CD14-positive monocyte (primary cell): Measurements from ENCODE around the gene BTBD9. TPM values are rescaled to one million over a fixed set of nuclear protein-coding genes. Genes with fewer than 3 reads are reported as not detected.

Experiments
- DNase-seq, 3 donors: peaks; one replicate each; pipeline ENCODE4 v3.0.0-alpha.2; 2011 to 2022
- H2AFZ ChIP-seq: 2 replicates; pipeline ENCODE4 v1.6.0; 2012; ENCODE audit warnings: mild to moderate bottlenecking, low read depth, low read length, inconsistent platforms; ENCODE audit not compliant: insufficient read depth, poor library complexity, severe bottlenecking
- H3K27ac ChIP-seq, 2 donors: 1 replicate in 1 of 2; 2 replicates in 1 of 2; pipeline ENCODE4 v1.5.1; 2012 to 2013; ENCODE audit warnings: low read length in 2 of 2, control low read depth in 1 of 2, inconsistent platforms in 1 of 2, low read depth in 1 of 2, mild to moderate bottlenecking in 1 of 2
- H3K27me3 ChIP-seq, 2 donors: one replicate each; pipeline versions ENCODE4 v1.6.0 to v1.6.1; 2011 to 2013; ENCODE audit warnings: low read length in 2 of 2; ENCODE audit not compliant: control insufficient read depth in 2 of 2, insufficient read depth in 2 of 2
- H3K36me3 ChIP-seq, 2 donors: replicated peaks in 1 of 2; 1 replicate in 1 of 2; 2 replicates in 1 of 2; pipeline versions ENCODE4 v1.5.1 to v1.6.1; 2012 to 2013; ENCODE audit warnings: low read length in 2 of 2, control low read depth in 1 of 2, inconsistent platforms in 1 of 2, mild to moderate bottlenecking in 1 of 2; ENCODE audit not compliant: insufficient read depth in 2 of 2, control insufficient read depth in 1 of 2
- H3K4me1 ChIP-seq, 2 donors: 1 replicate in 1 of 2; 2 replicates in 1 of 2; pipeline versions ENCODE4 v1.5.1 to v1.6.1; 2012 to 2013; ENCODE audit warnings: low read length in 2 of 2, control low read depth in 1 of 2, inconsistent platforms in 1 of 2, mild to moderate bottlenecking in 1 of 2, moderate library complexity in 1 of 2; ENCODE audit not compliant: insufficient read depth in 2 of 2, control insufficient read depth in 1 of 2
- H3K4me2 ChIP-seq: replicated peaks from 2 replicates; pipeline ENCODE3; 2012; ENCODE audit warnings: low read length, moderate library complexity, mild to moderate bottlenecking; ENCODE audit not compliant: poor library complexity, severe bottlenecking; ENCODE audit errors: extremely low read depth
- H3K4me3 ChIP-seq, 3 experiments: fragments of 200-600 bp in 1 of 3; sonication (generic) in 1 of 3; replicated peaks in 1 of 3; 1 replicate in 2 of 3; 2 replicates in 1 of 3; pipeline ENCODE4 v1.5.1; 2011 to 2013; ENCODE audit warnings: low read length in 3 of 3, mild to moderate bottlenecking in 3 of 3, control low read depth in 2 of 3, low read depth in 2 of 3, inconsistent platforms in 1 of 3, moderate library complexity in 1 of 3
- H3K79me2 ChIP-seq: 2 replicates; pipeline ENCODE4 v1.6.0; 2012; ENCODE audit warnings: mild to moderate bottlenecking, control low read depth, inconsistent platforms, low read length, moderate library complexity; ENCODE audit not compliant: insufficient read depth
- H3K9ac ChIP-seq: 2 replicates; pipeline ENCODE4 v1.6.0; 2017; ENCODE audit warnings: low read length, mild to moderate bottlenecking; ENCODE audit not compliant: insufficient read depth, poor library complexity, severe bottlenecking
- H3K9me3 ChIP-seq, 2 donors: replicated peaks in 1 of 2; 1 replicate in 1 of 2; 2 replicates in 1 of 2; pipeline versions ENCODE4 v1.5.1 to v1.6.1; 2012 to 2013; ENCODE audit warnings: low read length in 2 of 2, control low read depth in 1 of 2; ENCODE audit not compliant: control insufficient read depth in 1 of 2, insufficient read depth in 1 of 2
- H4K20me1 ChIP-seq: 2 replicates; pipeline ENCODE4 v1.6.0; 2012; ENCODE audit warnings: mild to moderate bottlenecking, low read length, control low read depth, moderate library complexity; ENCODE audit not compliant: insufficient read depth
- H3K27ac Mint-ChIP-seq, 7 donors: one replicate each; pipeline ENCODE4 v1.8.0; 2020; ENCODE audit warnings: mild to moderate bottlenecking in 7 of 7, mixed read lengths in 7 of 7, moderate library complexity in 6 of 7, inconsistent platforms in 2 of 7
- H3K27me3 Mint-ChIP-seq, 3 donors: one replicate each; pipeline ENCODE4 v1.8.0; 2021 to 2022; ENCODE audit warnings: low read depth in 3 of 3, mild to moderate bottlenecking in 3 of 3, mixed read lengths in 3 of 3, moderate library complexity in 3 of 3, inconsistent platforms in 1 of 3
- H3K36me3 Mint-ChIP-seq, 2 donors: one replicate each; pipeline ENCODE4 v1.8.0; 2020; ENCODE audit warnings: mixed read lengths in 2 of 2, inconsistent platforms in 1 of 2, mild to moderate bottlenecking in 1 of 2
- H3K4me1 Mint-ChIP-seq: one replicate; pipeline ENCODE4 v1.8.0; 2020; ENCODE audit warnings: mild to moderate bottlenecking, mixed read lengths
- H3K4me3 Mint-ChIP-seq, 2 donors: one replicate each; pipeline ENCODE4 v1.8.0; 2020; ENCODE audit warnings: mild to moderate bottlenecking in 2 of 2, mixed read lengths in 2 of 2, moderate library complexity in 1 of 2
- H3K9me3 Mint-ChIP-seq, 7 donors: one replicate each; pipeline ENCODE4 v1.8.0; 2020 to 2022; ENCODE audit warnings: mixed read lengths in 7 of 7, mild to moderate bottlenecking in 6 of 7, moderate library complexity in 6 of 7, inconsistent platforms in 2 of 7
- WGBS: methylation state at CpG from one replicate; pipeline ENCODE4 v1.1.5; 2013; ENCODE audit warnings: missing lambda C conversion rate; ENCODE audit not compliant: insufficient coverage; 5-methylcytosine and 5-hydroxymethylcytosine counted together
- intact Hi-C, 2 donors: fragments of 100-400 bp; cut with micrococcal nuclease; formaldehyde crosslinking; loops; one replicate each; pipeline versions ENCODE4 v1.15.0 to v1.15.1; 2023
- polyA plus RNA-seq, 3 donors: library from polyadenylated mRNA; depleted of rRNA in 1 of 3; unstranded in 2 of 3; stranded (reverse) in 1 of 3; fragments of 300-500 nt in 2 of 3; fragments of >200 nt in 1 of 3; fragmentation: Illumina TruSeq in 2 of 3; gene quantifications; 1 replicate in 2 of 3; 2 replicates in 1 of 3; pipeline ENCODE4 v1.2.3, GENCODE V29; 2012 to 2021
- TF ChIP-seq, protein P1 (sequence below): fragments of 200-600 bp; IDR thresholded peaks from one replicate; pipeline ENCODE4 v1.8.0; 2022; ENCODE audit warnings: antibody characterized with exemption, mild to moderate bottlenecking

The BTBD9 gene
- polyA plus RNA-seq, 3 donors = 5.2 to 7.5 (median 6.2) TPM

DNA sequence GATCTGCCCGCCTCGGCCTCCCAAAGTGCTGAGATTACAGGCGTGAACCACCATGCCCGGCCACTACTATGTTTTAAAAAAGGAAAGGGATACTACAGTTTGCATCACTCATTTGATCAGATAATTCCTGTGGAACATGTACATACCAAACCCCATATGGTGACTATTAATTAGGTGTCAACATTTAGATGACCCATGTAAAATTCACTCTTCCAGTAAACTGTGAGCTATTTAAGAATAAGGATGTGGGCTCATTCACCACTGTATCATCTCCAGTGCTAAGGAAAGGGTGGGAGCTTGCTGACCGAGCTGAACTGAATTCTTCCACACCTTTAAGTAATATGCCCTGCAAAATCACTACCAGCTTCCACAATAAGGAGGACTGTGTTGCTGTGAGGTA lies 127.5 kb downstream of the BTBD9 start:
- Histone ChIP-seq H3K4me3 (no peak overlapping the region), H3K9me3 (no peaks in the 10 kb centered on the region), H3K27me3 (no peaks in the 10 kb centered on the region), H2AFZ (no peak overlapping the region), H4K20me1 (no peaks in the 10 kb centered on the region), H3K79me2 (no peaks in the 10 kb centered on the region), H3K27ac (no peak overlapping the region), H3K36me3 (no peaks in the 10 kb centered on the region), H3K9ac (no peak overlapping the region), H3K4me1 (peaks cover 16 to 17% of the 10 kb centered on the region in 2 donors), H3K4me2 (no peak overlapping the region)
- no CpG with 5 or more reads among the region's 5 CpGs for WGBS
- intact Hi-C loops = no loop called here
- no peaks in the 10 kb centered on the region for H3K27me3 Mint-ChIP-seq
- DNase-seq = no peak
- H3K27ac Mint-ChIP-seq = no peak overlapping the region
- H3K36me3 Mint-ChIP-seq = no peaks in the 10 kb centered on the region
- TF ChIP-seq, protein P1, sequence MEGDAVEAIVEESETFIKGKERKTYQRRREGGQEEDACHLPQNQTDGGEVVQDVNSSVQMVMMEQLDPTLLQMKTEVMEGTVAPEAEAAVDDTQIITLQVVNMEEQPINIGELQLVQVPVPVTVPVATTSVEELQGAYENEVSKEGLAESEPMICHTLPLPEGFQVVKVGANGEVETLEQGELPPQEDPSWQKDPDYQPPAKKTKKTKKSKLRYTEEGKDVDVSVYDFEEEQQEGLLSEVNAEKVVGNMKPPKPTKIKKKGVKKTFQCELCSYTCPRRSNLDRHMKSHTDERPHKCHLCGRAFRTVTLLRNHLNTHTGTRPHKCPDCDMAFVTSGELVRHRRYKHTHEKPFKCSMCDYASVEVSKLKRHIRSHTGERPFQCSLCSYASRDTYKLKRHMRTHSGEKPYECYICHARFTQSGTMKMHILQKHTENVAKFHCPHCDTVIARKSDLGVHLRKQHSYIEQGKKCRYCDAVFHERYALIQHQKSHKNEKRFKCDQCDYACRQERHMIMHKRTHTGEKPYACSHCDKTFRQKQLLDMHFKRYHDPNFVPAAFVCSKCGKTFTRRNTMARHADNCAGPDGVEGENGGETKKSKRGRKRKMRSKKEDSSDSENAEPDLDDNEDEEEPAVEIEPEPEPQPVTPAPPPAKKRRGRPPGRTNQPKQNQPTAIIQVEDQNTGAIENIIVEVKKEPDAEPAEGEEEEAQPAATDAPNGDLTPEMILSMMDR = no peak
- no peaks in the 10 kb centered on the region for H3K9me3 Mint-ChIP-seq
- no peak overlapping the region for H3K4me3 Mint-ChIP-seq
- H3K4me1 Mint-ChIP-seq = no peaks in the 10 kb centered on the region

- H3K27me3 Mint-ChIP-seq = no peaks in the 10 kb centered on the region
- H3K4me1 Mint-ChIP-seq = no peaks in the 10 kb centered on the region
- no peak overlapping the region for H3K4me3 Mint-ChIP-seq
- H3K27ac Mint-ChIP-seq = no peak overlapping the region
- H3K36me3 Mint-ChIP-seq = no peaks in the 10 kb centered on the region
- Histone ChIP-seq H3K79me2 (no peaks in the 10 kb centered on the region), H3K4me2 (no peak overlapping the region), H3K4me1 (peaks cover 23 to 25% of the 10 kb centered on the region in 2 donors), H2AFZ (no peak overlapping the region), H3K4me3 (no peak overlapping the region), H3K9ac (no peak overlapping the region), H3K9me3 (no peaks in the 10 kb centered on the region), H4K20me1 (no peaks in the 10 kb centered on the region), H3K36me3 (no peaks in the 10 kb centered on the region), H3K27me3 (no peaks in the 10 kb centered on the region), H3K27ac (no peak overlapping the region)
- intact Hi-C loops = no loop called here
- H3K9me3 Mint-ChIP-seq = no peaks in the 10 kb centered on the region
- DNase-seq = no peak
- WGBS = no CpG with 5 or more reads among the region's 1 CpG
- TF ChIP-seq, protein P1 = no peak
Observed at GRCh38 chr6:38510205-38510604, 129.5 kb downstream of the BTBD9 start.
